HepG2 (cell line): Measurements from ENCODE around the gene BBLN. TPM values are rescaled to one million over a fixed set of nuclear protein-coding genes. Genes with fewer than 3 reads are reported as not detected.

Experiments used
- ATF7-NPFF ChIP-seq: sonication (generic); formaldehyde crosslinking; IDR thresholded peaks from 2 replicates; pipeline ENCODE4 v1.8.1; 2023; ENCODE audit warnings: mild to moderate bottlenecking, low read depth, missing genetic modification reagents, moderate library complexity
- GFI1 ChIP-seq: sonication (generic); formaldehyde crosslinking; IDR thresholded peaks from 2 replicates; pipeline ENCODE4 v1.5.0; 2020; ENCODE audit warnings: missing genetic modification reagents, mild to moderate bottlenecking, borderline replicate concordance
- GTF2F1 ChIP-seq: fragments of 150-350 bp; IDR thresholded peaks from 2 replicates; pipeline ENCODE4 v1.6.1; 2014; ENCODE audit warnings: low read length
- HOXA3 ChIP-seq: sonication (generic); formaldehyde crosslinking; IDR thresholded peaks from 2 replicates; pipeline ENCODE4 v1.5.0; 2020; ENCODE audit warnings: missing genetic modification reagents
- KMT2B ChIP-seq: IDR thresholded peaks from 2 replicates; pipeline ENCODE4 v1.6.1; 2016; ENCODE audit warnings: missing genetic modification reagents, missing compliant biosample characterization
- MED8 ChIP-seq: sonication (generic); formaldehyde crosslinking; IDR thresholded peaks from 2 replicates; pipeline ENCODE4 v1.8.1; 2023; ENCODE audit warnings: mild to moderate bottlenecking, missing genetic modification reagents; ENCODE audit not compliant: insufficient replicate concordance
- MIER3 ChIP-seq: IDR thresholded peaks from 2 replicates; pipeline ENCODE4 v1.6.1; 2016; ENCODE audit warnings: missing compliant biosample characterization, borderline replicate concordance
- NCOA1 ChIP-seq: sonication (generic); formaldehyde crosslinking; IDR thresholded peaks from 2 replicates; pipeline ENCODE4 v1.9.0; 2021; ENCODE audit warnings: missing genetic modification reagents
- RBM22 ChIP-seq: fragments of 200-400 bp; formaldehyde crosslinking; optimal IDR thresholded peaks from 2 replicates; pipeline ENCODE3; 2017; ENCODE audit warnings: mild to moderate bottlenecking, low read length, moderate library complexity
- RFX5 ChIP-seq: IDR thresholded peaks from 2 replicates; pipeline ENCODE4 v1.6.1; 2011; ENCODE audit warnings: low read depth, low read length, improper control_type of control experiment
- RXRA ChIP-seq: sonication (generic); formaldehyde crosslinking; IDR thresholded peaks from 2 replicates; pipeline ENCODE4 v1.5.1; 2020; ENCODE audit warnings: missing genetic modification reagents
- SOX6 ChIP-seq, 2 experiments: fragments of 450-650 bp in 1 of 2; sonication (generic) in 1 of 2; formaldehyde crosslinking in 1 of 2; IDR thresholded peaks; 2 replicates each; pipeline versions ENCODE4 v1.4.0 to v1.6.1; 2017 to 2020; ENCODE audit warnings: antibody characterized with exemption in 1 of 2, mild to moderate bottlenecking in 1 of 2, missing genetic modification reagents in 1 of 2
- TOE1 ChIP-seq: sonication (generic); formaldehyde crosslinking; IDR thresholded peaks from 2 replicates; pipeline ENCODE4 v1.4.0; 2020; ENCODE audit warnings: mild to moderate bottlenecking, missing genetic modification reagents
- U2AF1 ChIP-seq: fragments of 200-400 bp; formaldehyde crosslinking; optimal IDR thresholded peaks from 2 replicates; pipeline ENCODE3; 2017; ENCODE audit warnings: mild to moderate bottlenecking, low read depth, low read length
- ZMYM4 ChIP-seq: sonication (generic); formaldehyde crosslinking; IDR thresholded peaks from 2 replicates; pipeline ENCODE4 v1.8.1; 2023; ENCODE audit warnings: mild to moderate bottlenecking, missing genetic modification reagents
- ZNF264 ChIP-seq: sonication (generic); formaldehyde crosslinking; IDR thresholded peaks from 2 replicates; pipeline ENCODE4 v1.4.0; 2020; ENCODE audit warnings: missing genetic modification reagents
- ZNF317 ChIP-seq: sonication (generic); formaldehyde crosslinking; IDR thresholded peaks from 2 replicates; pipeline ENCODE4 v1.5.0; 2020; ENCODE audit warnings: mild to moderate bottlenecking, missing genetic modification reagents
- ZNF564 ChIP-seq: sonication (generic); formaldehyde crosslinking; IDR thresholded peaks from 2 replicates; pipeline ENCODE4 v1.8.1; 2023; ENCODE audit warnings: mild to moderate bottlenecking, missing genetic modification reagents
- ZNF761 ChIP-seq: sonication (generic); formaldehyde crosslinking; conservative IDR thresholded peaks from 2 replicates; pipeline ENCODE4 v1.4.0; 2020; ENCODE audit warnings: mild to moderate bottlenecking, missing genetic modification reagents
- ZNF777 ChIP-seq: sonication (generic); formaldehyde crosslinking; IDR thresholded peaks from 2 replicates; pipeline ENCODE4 v1.4.0; 2020; ENCODE audit warnings: missing genetic modification reagents
- ZNF781 ChIP-seq: sonication (generic); formaldehyde crosslinking; IDR thresholded peaks from 2 replicates; pipeline ENCODE4 v1.5.1; 2020; ENCODE audit warnings: borderline replicate concordance, mild to moderate bottlenecking, missing genetic modification reagents; ENCODE audit errors: not compliant biosample characterization
- ZSCAN30 ChIP-seq: sonication (generic); formaldehyde crosslinking; IDR thresholded peaks from 2 replicates; pipeline ENCODE4 v1.5.0; 2020; ENCODE audit warnings: mild to moderate bottlenecking, missing genetic modification reagents
- ZSCAN31 ChIP-seq: sonication (generic); formaldehyde crosslinking; IDR thresholded peaks from 2 replicates; pipeline ENCODE4 v1.5.0; 2020; ENCODE audit warnings: low read depth, mild to moderate bottlenecking, missing genetic modification reagents
- polyA plus RNA-seq, 8 experiments: library from polyadenylated mRNA; depleted of rRNA in 3 of 8; stranded (reverse) in 7 of 8; unstranded in 1 of 8; fragments of >200 nt; fragmentation: Illumina TruSeq in 4 of 8; extraction: Trizol in 4 of 8; gene quantifications; 2 replicates each; pipeline versions ENCODE4 v1.2.1 to v1.2.3, GENCODE V29; 2011 to 2016; ENCODE audit warnings: low read depth in 4 of 8, missing spikeins in 1 of 8, mixed read lengths in 1 of 8; ENCODE audit not compliant: insufficient read depth in 1 of 8
- total RNA-seq, 5 experiments: library from RNA; depleted of rRNA; stranded (reverse); fragments of >200 nt; fragmentation: Illumina TruSeq; extraction: Trizol; gene quantifications; 2 replicates each; pipeline ENCODE4 v1.2.3, GENCODE V29; 2016; ENCODE audit warnings: low read depth in 1 of 5
- TF ChIP-seq, protein P1 (sequence below): sonication (generic); formaldehyde crosslinking; IDR thresholded peaks from 2 replicates; pipeline ENCODE4 v1.4.0; 2020; ENCODE audit warnings: missing genetic modification reagents, borderline replicate concordance
- TF ChIP-seq, protein P2 (sequence below): sonication (generic); formaldehyde crosslinking; IDR thresholded peaks from 2 replicates; pipeline ENCODE4 v1.8.1; 2023; ENCODE audit warnings: missing genetic modification reagents, mild to moderate bottlenecking, borderline replicate concordance
- TF ChIP-seq, protein P3 (sequence below): IDR thresholded peaks from 2 replicates; pipeline ENCODE4 v1.6.1; 2012; ENCODE audit warnings: inconsistent platforms
- TF ChIP-seq, protein P4 (sequence below): IDR thresholded peaks from 2 replicates; pipeline ENCODE4 v1.4.0; 2020; ENCODE audit warnings: mild to moderate bottlenecking, missing genetic modification reagents

Gene BBLN
- total and polyA plus RNA-seq, 2 of the 13 experiments (the other 11 are each of a cell fraction or from before 2014, with no cell fraction given): 27.6 to 33.1 TPM

DNA sequence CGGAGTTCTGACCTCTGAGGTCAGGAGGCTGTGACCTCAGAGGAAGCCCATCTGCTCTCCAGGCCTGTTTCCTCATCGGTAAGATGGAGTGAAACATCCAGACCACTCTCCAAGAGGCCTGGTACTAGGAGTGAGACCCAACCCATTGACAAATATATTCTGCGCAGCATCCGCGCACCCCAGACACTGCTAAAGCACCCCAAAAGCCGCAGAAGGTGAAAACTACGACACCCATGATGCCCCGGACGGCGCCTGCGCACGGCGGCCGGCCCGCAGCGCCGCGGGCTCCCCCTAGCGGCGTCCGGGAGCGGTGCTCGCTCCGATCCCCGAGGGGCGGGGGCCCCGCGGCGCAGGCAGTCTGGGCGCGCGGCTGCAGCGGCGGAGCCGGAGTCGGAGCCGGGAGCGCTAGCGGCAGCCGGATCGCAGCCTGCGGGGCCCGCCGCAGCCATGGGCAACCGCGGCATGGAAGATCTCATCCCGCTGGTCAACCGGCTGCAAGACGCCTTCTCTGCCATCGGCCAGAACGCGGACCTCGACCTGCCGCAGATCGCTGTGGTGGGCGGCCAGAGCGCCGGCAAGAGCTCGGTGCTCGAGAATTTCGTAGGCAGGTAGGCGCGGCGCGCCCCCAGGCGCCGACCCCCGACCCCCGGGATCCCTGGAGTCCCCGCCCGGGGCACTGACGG is 43.1 kb downstream of the BBLN start, which contains the start of gene DNM1 (continued):
- TF ChIP-seq ZNF564 (CRISPR knock-in tag): no peak
- TF ChIP-seq, protein P1, sequence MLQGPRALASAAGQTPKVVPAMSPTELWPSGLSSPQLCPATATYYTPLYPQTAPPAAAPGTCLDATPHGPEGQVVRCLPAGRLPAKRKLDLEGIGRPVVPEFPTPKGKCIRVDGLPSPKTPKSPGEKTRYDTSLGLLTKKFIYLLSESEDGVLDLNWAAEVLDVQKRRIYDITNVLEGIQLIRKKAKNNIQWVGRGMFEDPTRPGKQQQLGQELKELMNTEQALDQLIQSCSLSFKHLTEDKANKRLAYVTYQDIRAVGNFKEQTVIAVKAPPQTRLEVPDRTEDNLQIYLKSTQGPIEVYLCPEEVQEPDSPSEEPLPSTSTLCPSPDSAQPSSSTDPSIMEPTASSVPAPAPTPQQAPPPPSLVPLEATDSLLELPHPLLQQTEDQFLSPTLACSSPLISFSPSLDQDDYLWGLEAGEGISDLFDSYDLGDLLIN (CRISPR knock-in tag): no peak
- no peak for TF ChIP-seq RXRA (CRISPR knock-in tag)
- TF ChIP-seq ZNF317: no peak
- TF ChIP-seq TOE1 (CRISPR knock-in tag): no peak
- no peak for TF ChIP-seq MIER3 (CRISPR knock-in tag)
- TF ChIP-seq ZNF781 (CRISPR knock-in tag): no peak
- TF ChIP-seq ZSCAN31 (CRISPR knock-in tag): no peak; the same call in 1 of the 2 replicates
- peak; percentile 29; the same call in 1 of the 2 replicates for TF ChIP-seq ZMYM4 (CRISPR knock-in tag)
- no peak for TF ChIP-seq U2AF1
- no peak for TF ChIP-seq ZNF264
- no peak for TF ChIP-seq GFI1
- TF ChIP-seq GTF2F1: no peak
- no peak for TF ChIP-seq ZNF761 (CRISPR knock-in tag)
- TF ChIP-seq MED8 (CRISPR knock-in tag): no peak
- 0 out of 2 replicates have a peak, but pooled peaks have one; percentile 17 for TF ChIP-seq HOXA3 (CRISPR knock-in tag)
- no peak for TF ChIP-seq KMT2B (CRISPR knock-in tag)
- no peak for TF ChIP-seq NCOA1 (CRISPR knock-in tag)
- TF ChIP-seq, protein P2, sequence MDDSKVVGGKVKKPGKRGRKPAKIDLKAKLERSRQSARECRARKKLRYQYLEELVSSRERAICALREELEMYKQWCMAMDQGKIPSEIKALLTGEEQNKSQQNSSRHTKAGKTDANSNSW (CRISPR knock-in tag): no peak
- TF ChIP-seq, protein P3, sequence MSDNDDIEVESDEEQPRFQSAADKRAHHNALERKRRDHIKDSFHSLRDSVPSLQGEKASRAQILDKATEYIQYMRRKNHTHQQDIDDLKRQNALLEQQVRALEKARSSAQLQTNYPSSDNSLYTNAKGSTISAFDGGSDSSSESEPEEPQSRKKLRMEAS: peak; percentile 14; the same call in 1 of the 2 replicates
- peak; percentile 69; the same call in 1 of the 2 replicates for TF ChIP-seq ZNF777 (CRISPR knock-in tag)
- TF ChIP-seq SOX6 (IDR thresholded peaks at IDR 0.05): no peak
- TF ChIP-seq SOX6 (CRISPR knock-in tag; IDR thresholded peaks at IDR 0.05): 0 out of 2 replicates have a peak, but pooled peaks have one; percentile 19
- TF ChIP-seq RFX5: no peak
- TF ChIP-seq, protein P4, sequence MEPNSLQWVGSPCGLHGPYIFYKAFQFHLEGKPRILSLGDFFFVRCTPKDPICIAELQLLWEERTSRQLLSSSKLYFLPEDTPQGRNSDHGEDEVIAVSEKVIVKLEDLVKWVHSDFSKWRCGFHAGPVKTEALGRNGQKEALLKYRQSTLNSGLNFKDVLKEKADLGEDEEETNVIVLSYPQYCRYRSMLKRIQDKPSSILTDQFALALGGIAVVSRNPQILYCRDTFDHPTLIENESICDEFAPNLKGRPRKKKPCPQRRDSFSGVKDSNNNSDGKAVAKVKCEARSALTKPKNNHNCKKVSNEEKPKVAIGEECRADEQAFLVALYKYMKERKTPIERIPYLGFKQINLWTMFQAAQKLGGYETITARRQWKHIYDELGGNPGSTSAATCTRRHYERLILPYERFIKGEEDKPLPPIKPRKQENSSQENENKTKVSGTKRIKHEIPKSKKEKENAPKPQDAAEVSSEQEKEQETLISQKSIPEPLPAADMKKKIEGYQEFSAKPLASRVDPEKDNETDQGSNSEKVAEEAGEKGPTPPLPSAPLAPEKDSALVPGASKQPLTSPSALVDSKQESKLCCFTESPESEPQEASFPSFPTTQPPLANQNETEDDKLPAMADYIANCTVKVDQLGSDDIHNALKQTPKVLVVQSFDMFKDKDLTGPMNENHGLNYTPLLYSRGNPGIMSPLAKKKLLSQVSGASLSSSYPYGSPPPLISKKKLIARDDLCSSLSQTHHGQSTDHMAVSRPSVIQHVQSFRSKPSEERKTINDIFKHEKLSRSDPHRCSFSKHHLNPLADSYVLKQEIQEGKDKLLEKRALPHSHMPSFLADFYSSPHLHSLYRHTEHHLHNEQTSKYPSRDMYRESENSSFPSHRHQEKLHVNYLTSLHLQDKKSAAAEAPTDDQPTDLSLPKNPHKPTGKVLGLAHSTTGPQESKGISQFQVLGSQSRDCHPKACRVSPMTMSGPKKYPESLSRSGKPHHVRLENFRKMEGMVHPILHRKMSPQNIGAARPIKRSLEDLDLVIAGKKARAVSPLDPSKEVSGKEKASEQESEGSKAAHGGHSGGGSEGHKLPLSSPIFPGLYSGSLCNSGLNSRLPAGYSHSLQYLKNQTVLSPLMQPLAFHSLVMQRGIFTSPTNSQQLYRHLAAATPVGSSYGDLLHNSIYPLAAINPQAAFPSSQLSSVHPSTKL (CRISPR knock-in tag): no peak
- no peak for TF ChIP-seq RBM22
- TF ChIP-seq ATF7-NPFF (CRISPR knock-in tag): no peak
- no peak for TF ChIP-seq ZSCAN30
